ENCODE measurements around the gene CLSTN3.

The CLSTN3 gene

GRCh38 chr12:7129872-7130691 lies at the start of gene CLSTN3:
Gene CLSTN3 (plus strand): TSS chr12:7130371. CDS start chr12:7130649, 278 bp downstream.
- in situ Hi-C loops (cut with MboI; ENCODE audit: low pct_unique_long_range_greater_than_20kb, low sequenced_read_pairs, unreplicated experiment), result no loop called here
- DNase-seq (ENCODE audit: low spot score), result peak; percentile 99
- TF ChIP-seq, protein P1, sequence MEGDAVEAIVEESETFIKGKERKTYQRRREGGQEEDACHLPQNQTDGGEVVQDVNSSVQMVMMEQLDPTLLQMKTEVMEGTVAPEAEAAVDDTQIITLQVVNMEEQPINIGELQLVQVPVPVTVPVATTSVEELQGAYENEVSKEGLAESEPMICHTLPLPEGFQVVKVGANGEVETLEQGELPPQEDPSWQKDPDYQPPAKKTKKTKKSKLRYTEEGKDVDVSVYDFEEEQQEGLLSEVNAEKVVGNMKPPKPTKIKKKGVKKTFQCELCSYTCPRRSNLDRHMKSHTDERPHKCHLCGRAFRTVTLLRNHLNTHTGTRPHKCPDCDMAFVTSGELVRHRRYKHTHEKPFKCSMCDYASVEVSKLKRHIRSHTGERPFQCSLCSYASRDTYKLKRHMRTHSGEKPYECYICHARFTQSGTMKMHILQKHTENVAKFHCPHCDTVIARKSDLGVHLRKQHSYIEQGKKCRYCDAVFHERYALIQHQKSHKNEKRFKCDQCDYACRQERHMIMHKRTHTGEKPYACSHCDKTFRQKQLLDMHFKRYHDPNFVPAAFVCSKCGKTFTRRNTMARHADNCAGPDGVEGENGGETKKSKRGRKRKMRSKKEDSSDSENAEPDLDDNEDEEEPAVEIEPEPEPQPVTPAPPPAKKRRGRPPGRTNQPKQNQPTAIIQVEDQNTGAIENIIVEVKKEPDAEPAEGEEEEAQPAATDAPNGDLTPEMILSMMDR (IDR thresholded peaks at IDR 0.05; ENCODE audit: extremely low read depth, insufficient read depth, missing control alignments), result no peak

DNA sequence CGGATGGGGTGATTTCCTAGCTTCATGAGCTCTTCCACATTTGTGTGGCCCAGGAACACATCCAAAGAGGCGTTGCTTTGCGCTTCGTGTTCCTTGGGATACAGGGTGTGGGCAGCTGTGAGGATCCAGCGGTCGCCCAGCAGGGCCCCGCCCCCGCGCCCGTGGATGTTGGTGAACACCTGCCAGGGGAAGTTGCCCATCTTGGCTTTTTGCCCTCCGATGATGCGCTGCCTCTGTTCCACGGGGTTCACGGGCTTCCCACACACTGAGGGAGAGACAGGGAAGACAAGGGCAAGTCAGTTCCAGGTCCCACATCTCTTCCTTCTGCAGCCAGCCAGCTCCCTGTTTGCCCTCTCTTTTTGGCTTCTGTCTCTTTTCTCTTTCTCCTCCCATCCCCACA lies 49.1 kb upstream of the CLSTN3 start:
- DNase-seq (ENCODE audit: low spot score), result no peak
- in situ Hi-C loops (cut with MboI; ENCODE audit: low pct_unique_long_range_greater_than_20kb, low sequenced_read_pairs, unreplicated experiment), result no loop called here
- TF ChIP-seq, protein P1 (IDR thresholded peaks at IDR 0.05; ENCODE audit: extremely low read depth, insufficient read depth, missing control alignments), result no peak

DNA sequence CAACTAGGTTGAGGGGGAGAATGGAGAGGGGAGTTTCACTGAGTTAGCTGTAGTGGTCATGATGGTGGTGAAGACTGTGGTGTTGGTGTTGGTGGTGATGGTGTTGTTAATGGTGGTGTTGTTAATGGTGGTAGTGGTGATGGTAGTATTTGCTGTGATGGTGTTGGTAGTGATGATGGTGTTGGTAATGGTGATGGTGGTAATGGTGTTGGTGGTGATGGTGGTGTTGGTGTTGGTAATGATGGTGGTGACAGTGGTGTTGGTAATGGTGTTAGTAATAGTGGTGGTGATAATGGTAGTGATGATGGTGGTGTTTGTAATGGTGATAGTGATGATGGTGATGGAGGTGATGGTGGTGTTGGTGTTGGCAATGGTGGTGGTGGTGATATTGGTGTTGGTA lies 47.0 kb upstream of the CLSTN3 start:
- in situ Hi-C loops (cut with MboI; ENCODE audit: low pct_unique_long_range_greater_than_20kb, low sequenced_read_pairs, unreplicated experiment), result no loop called here
- TF ChIP-seq, protein P1 (IDR thresholded peaks at IDR 0.05; ENCODE audit: extremely low read depth, insufficient read depth, missing control alignments), result no peak

GRCh38 chr12:7089196-7089871 lies 40.8 kb upstream of the CLSTN3 start:
- TF ChIP-seq, protein P1 (IDR thresholded peaks at IDR 0.05; ENCODE audit: extremely low read depth, insufficient read depth, missing control alignments), result no peak
- DNase-seq (ENCODE audit: low spot score), result no peak
- in situ Hi-C loops (cut with MboI; ENCODE audit: low pct_unique_long_range_greater_than_20kb, low sequenced_read_pairs, unreplicated experiment), result no loop called here

More for the DNA sequence above, 47.0 kb upstream of the CLSTN3 start:
- DNase-seq (ENCODE audit: low spot score), result no peak

DNA sequence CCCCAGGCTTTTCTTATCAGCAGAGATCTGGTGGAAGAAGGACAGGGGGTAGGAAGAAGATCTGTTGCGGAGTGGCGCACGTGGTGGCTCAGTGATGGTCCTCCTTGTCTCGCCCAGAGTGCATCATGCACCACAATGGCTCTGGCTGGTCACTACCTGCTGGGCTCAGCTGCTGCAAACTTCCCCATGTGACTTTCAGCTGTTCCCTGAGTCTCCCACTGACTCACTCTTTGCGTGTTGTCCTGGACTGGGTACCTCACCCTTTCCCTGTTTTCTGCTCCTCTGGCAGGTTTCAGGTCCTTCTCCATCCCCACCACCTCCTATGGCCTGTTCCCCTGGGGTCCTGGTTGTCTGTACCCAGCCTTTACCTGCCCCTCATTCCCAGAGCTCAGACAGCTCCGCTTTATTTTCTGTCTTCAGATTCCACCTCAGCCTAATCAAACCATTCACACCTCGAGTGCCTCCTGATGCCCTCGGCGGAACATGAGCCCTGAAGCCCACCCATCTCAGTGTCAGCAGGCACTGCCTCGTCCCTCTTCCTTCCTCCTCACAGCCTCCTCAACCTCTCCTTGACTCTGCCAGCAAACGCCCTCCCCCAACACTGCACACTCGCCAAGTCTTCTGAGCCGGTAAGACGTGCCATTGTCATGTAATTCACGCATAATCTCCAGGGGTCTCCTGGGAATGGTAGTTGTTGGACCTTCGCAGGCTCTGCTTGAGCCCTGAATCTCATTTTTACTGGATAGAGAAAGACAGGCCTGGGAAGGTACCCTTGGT lies 39.8 kb upstream of the CLSTN3 start:
- in situ Hi-C loops (cut with MboI; ENCODE audit: low pct_unique_long_range_greater_than_20kb, low sequenced_read_pairs, unreplicated experiment), result no loop called here

DNA sequence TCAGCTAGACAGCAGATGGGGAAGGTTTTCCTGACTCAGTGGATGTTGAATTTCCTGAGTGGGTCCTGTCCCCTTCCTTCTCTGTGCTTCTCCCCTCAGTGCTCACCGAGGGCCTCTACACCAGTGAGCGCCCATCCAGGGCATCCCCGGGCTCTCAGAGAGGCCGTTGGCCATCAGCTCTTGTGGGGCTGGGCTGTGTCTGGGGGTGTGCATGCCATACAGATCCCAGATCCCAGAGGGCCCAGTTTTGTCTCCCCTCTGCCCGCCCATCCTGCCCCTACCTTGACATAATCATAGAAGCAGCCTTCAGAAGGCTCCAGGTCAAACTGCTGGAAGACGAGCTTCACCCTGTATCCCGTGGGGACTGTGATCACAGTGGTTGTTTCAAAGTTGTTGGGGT lies 39.0 kb upstream of the CLSTN3 start:
- TF ChIP-seq, protein P1 (IDR thresholded peaks at IDR 0.05; ENCODE audit: extremely low read depth, insufficient read depth, missing control alignments), result no peak
- in situ Hi-C loops (cut with MboI; ENCODE audit: low pct_unique_long_range_greater_than_20kb, low sequenced_read_pairs, unreplicated experiment), result no loop called here
- no peak for DNase-seq (ENCODE audit: low spot score)

More for the DNA sequence above, 39.8 kb upstream of the CLSTN3 start:
- DNase-seq (ENCODE audit: low spot score), result no peak
- TF ChIP-seq, protein P1 (IDR thresholded peaks at IDR 0.05; ENCODE audit: extremely low read depth, insufficient read depth, missing control alignments), result no peak

All from GM13977 (cell line).